CD4-positive, alpha-beta T cell treated with Interleukin-6 at 100 ng/mL for 8 hours (primary cell): ENCODE measurements around the gene CHST9.
"Not testable (repeated sequence)": the region's sequence is repeated elsewhere in the genome, so short reads cannot be mapped to it uniquely, and the experiment has no call there.

Experiments
- DNase-seq: peaks from one replicate; pipeline ENCODE4 v3.0.0-alpha.2; 2020; ENCODE audit warnings: mixed read lengths, low spot score

CHST9 gene

GRCh38 chr18:26928670-26929313 lies 256.3 kb downstream of the CHST9 start:
- no peak for DNase-seq

- not testable (repeated sequence) for DNase-seq
Measured at GRCh38 chr18:26927822-26928221, 257.3 kb downstream of the CHST9 start.

DNA sequence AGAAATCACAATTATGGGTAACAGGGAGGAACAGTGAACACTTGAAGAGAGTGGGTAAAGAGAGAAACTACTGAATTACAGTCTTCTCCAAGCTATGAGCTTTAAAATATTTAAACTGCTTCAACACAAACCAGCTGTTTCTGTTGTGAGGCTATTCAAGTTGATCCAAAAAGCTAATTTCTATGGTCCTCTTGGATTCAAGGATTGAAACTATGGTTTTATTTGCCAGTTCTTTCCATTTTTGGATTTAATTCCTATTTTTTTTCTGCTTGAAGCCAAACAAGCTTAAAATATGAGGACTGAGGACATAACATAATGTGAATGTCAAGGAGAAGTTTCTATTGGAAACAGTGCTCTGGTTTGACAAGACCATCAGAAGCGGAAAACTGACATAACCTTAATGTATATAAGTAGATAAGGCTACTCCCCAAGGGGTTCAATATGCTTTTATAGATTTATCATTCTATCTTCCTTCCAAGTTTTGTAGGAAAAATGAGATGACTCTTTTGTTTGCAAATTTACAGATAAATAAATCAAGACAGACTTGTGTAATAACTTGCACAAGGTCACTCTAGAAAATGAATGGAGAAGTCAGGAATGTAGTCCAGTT lies 258.9 kb downstream of the CHST9 start:
- no peak for DNase-seq

DNA sequence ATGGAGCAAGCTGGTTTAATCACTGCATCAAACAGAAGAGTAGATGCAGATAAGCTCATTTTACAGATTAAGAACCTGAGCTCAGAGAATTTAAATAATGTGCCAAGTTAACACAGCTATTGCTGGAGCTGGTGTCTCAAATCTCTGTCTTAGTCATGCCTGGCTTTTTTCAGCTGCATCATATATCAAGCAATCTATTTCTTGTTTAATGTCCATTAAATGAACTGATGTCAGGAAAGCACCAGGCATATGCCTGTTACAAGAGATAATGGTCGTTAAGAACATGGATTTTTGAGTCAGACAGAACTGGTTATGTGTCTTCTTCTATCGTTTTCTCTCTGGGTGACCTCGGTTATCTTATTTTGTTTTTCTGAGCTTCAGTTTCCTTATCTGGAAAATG lies 259.8 kb downstream of the CHST9 start:
- DNase-seq, result no peak

DNA sequence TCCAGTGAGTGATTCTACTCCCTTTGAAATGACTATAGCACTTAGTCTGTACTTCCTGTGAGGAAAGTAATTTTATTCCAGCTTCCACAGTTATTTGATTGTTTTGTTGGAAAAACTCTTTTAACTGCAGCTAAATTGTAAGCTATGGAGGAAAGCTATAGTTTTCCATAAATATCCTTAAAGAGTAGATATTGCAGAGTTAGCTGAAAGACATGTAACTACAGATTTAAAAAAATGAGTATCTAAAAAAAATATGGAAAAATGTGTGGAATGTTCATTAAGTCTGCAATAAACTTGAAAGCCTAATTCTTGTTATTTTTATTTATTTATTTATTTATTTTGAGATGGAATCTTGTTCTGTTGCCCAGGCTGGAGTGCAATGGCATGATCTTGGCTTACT lies 262.8 kb downstream of the CHST9 start:
- DNase-seq, result no peak

DNA sequence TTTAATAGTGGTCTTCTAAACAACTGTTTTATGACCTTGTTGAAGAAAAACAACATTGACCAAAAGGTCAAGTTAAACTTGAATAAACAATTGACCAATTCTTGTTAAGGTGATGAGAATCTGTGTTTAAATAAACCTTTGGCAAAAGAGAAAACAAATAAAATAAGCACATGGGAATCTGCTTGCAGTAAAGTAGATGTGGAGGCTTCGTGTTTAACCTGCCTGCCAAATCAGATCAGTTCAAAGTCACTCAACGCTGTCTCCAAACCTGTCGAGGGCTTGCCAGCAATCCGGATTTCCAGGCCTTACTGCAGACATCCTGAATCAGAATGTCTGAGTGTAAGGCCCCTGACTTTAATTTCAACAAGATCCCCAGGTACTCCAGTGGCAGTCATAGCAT lies 264.5 kb downstream of the CHST9 start:
- no peak for DNase-seq

DNA sequence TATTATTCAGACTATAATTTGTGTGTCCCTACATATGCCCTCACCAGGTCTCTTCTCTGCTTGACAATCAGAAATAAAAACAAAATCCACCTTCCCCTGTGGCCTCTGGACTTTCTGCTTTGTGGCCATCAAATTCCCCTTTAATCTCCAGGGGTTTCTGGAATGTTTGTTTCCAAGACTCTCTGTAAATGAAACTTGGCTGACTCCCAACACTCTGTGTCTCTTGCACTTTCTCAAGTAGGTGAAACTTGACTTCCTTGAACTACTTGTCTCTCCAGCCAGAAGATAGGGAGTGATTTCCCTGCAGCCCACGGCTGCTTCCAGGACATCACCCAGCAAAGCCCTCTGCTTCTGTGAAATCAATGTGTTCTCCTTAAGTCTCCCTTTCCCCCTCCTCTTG lies 265.5 kb downstream of the CHST9 start:
- no peak for DNase-seq

GRCh38 chr18:26919201-26919600 lies 265.9 kb downstream of the CHST9 start:
- no peak for DNase-seq

DNA sequence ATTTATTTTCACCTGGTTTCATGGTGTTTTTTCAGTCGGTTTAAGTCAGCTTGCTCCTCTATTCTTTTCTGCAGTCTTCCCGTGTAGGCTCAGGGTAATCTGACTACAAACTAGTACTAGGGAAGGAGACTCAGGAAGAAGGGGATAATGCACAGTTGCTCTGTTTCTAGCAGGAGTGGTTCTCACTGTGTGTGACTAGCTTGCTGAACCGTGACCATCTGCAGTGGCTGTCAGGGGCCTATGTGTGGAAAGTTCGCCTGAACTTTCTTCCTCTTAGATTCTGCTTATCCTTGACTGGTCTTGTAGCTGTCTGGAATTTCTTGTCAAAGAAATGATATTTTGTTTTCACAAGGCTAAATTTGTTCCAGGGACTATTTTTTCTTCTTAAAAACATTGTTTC lies 273.3 kb downstream of the CHST9 start:
- no peak for DNase-seq

DNA sequence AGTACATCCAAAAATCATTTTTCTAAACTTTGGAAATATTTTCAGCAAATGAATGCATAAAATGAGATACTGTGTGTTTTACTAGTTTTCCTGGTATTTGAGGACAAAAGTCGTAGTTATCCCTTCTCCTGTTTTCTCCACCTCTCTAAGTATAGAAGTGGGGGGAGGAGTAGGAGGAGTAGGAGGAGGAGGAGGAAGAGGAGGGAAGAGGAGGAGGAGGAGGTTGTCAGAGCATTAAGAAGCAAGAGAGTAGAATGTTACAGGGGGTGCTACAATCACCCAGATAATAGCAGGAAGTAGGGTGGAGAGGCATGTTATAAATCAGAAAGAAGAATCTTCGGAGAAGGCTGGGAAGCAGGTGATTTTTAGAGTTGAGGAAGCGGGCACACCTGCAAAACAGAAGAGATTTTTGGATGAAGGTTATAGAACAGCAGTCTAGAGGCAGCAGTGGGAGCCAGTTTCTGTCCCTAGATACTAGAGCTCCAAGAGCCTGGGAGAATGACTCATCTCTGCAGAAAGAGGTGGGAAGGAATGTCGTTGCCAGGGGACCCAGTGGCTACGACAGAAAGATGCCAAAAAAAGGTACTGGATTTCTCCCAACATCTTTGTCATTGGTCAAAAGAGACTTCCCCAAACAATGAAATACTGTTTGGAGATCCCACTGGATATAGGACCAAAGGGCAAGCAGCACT lies 275.4 kb downstream of the CHST9 start:
- no peak for DNase-seq

- DNase-seq, result no peak
Measured at GRCh38 chr18:26908906-26909305, 276.2 kb downstream of the CHST9 start.

DNA sequence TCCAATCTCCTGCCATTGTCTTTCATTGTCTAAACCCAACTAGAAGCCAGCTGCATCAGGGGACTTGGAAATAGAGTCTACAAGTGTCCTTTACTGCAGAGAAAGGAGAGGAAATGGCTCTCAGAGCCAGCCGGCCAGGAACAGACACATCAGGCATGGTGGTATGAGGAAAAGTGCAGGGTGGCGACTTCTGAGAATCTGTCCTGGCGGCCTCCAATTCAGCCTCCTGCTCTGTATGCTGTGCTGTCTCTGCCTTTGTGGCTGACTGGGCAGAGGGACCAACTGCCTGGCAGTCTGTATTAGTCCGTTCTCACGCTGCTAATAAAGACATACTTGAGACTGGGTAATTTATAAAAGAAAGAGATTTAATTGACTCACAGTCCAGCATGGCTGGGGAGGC lies 282.8 kb downstream of the CHST9 start:
- no peak for DNase-seq

DNA sequence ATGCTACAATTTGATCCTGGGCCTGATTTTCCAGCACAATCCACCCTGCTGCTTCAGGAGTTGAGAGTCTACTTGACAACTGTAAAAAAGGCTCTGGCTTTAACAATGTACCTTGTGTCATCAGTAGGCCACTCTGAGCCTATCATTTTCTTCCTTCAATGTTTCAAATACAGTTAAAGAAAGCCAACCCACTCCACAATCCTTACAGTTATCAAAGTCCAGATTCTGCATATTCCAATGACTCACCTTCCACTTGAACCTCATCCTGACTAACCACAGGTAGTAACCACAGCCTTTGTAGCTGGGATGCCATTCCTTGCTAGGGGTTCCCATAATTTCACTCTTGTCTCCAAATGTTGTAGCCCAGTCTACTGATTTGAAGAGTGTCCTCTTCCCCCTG lies 284.1 kb downstream of the CHST9 start:
- DNase-seq, result no peak

GRCh38 chr18:26894426-26894825 lies 290.7 kb downstream of the CHST9 start:
- no peak for DNase-seq

DNA sequence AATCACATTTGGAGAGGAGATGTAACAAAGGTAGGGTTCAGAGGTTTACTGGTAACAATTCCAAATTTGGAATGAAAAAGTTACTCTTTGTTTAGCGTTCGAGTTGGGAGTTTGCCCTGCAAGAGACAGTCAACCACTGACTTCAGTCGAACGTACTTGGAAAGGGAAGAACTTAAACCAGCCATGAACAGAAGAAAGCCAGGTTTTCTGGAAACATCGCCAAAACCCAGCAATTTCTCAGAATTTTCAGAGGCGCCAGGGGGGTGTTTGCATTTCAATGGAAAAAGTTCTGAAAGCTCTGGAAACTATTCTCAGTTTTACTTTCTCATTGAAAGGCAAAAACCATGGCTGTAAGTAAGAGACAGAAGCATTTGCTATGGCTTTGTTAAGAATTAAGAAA lies 291.1 kb downstream of the CHST9 start:
- DNase-seq, result no peak

DNA sequence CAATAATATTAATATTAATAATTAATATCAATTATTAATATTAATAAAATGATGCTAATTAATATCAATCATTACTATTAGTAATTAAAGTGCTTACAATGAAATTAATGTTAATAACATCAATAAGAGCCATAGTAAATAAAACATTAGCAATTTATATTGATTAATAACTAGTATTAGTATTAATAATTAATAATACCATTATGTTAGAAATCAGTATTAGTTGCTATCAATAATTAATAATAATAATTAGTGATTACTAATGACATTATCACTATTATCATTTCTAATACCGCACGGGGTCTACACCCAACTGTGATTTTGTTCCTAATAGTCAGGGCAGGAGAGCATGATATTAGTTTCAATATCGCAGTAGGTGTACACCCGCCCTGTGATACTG lies 296.8 kb downstream of the CHST9 start:
- DNase-seq, result no peak

DNA sequence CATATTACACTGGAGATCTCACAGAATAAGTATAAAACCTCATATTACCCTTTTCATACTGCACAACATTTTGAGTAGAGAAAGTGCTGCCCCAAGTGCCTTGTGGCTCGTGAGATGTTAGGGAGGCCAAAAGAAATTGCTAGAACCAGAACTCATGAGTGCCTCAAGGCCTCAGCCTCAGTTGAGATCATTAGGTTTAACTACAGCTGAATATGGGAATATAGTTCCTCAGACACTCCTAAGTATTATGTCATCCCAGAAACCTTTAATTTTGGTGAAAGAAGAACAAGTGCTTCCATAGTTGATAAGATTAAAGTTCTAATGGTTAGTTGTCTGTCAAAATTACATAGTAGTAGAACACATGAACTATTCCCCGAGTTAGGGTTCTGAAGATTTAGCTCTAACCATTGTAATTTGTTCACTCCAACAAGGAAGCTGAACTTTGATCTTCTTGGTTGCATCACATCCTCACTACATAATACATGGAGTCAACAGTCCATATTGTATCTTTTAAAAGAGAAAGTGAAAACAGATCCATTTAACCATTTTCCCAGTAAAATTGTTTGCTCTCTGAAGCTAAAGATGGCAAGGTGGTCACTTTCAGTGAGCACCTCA lies 310.0 kb downstream of the CHST9 start:
- no peak for DNase-seq

DNA sequence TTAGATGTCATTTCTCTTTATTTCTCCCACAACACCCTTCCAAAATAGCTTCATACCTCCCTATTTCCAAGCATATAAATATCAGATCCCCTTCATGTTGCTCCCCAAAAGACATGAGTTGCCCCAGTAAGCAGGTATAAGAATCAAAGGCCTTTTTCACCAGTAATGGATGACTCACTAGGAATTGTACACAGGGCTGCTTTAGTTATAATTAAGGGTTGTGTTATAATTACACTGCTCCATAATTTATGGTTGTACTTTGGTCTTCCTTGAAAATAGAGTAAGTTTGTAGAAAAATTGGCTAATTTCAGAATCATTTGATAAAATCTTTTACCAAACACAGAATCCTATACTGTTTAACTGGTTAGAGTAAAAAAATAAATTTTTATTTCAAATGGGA lies 310.8 kb downstream of the CHST9 start:
- DNase-seq, result no peak

DNA sequence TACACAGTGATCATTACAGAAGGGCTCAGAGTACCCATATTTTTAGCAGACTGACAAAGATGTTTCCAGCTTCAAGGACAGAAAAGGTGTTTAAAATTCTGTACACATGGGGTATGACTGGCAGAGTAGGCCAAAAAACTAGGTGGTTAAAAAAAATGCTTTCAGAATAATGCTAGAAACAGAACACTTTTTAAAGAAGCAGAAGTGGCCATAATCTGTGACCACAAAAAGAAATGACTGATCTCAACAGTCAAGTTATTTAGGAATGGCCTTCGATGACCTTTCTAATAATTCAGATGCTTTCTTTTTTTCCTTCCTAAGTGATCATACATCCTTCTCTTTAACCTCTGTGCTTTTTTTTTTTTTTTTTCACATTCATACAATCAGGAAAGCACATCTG lies 315.5 kb downstream of the CHST9 start:
- no peak for DNase-seq

GRCh38 chr18:26868968-26869586 lies 316.0 kb downstream of the CHST9 start:
- DNase-seq, result no peak

GRCh38 chr18:26867471-26867870 lies 317.6 kb downstream of the CHST9 start:
- DNase-seq, result no peak

DNA sequence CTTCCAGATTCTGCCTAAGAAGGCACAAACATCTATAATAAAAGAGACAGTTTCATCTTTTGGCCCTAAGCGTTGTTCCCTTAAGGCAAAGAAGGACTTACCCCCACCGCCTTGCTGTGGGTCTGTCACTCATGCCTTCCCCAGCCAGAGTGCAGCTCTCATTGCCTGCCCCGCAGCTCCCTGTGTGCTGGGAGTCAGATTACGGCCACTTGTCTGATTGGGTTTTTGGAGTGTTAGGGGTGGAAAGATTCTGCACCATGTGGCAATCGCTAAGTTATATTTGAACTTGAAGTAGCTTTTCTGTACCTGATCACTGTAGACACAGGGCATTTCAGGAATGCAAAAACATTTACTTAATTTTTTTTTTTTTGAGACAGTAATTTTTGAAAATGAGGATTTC lies 319.6 kb downstream of the CHST9 start, which contains the start of gene AQP4:
Gene AQP4 (minus strand): TSS at position 151 of the 400 bp plus-strand sequence. CDS start 18 bp downstream, at position 133.
- DNase-seq, result no peak

DNA sequence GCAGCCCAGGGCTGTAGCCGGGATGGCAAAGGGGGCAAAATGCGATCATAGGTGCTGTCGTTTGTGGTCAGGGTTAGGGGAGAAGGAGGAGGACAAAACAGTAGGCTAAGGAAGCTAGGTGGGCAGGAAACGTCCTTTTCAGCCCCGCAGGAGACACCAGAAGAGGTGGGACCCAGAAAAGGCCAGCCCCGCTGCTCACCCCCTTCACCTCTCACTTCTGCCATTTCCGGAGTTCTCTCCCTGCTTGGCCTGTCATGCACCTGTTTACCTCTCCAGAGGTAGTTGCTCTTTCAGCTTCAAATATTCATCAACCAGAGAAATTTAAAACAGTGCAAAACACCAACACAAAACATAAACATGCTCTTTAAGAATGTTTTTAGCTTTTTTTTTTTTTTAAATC lies 320.4 kb downstream of the CHST9 start:
- DNase-seq, result no peak
